Calu3 (cell line): ENCODE results near the gene THUMPD3. TPM values are rescaled to one million over a fixed set of nuclear protein-coding genes. Genes with fewer than 3 reads are reported as not detected.

Experiments used
- BruUV-seq: library from RNA; stranded (reverse); fragments of 400-500 nt; replicated peaks from 2 replicates; lab custom pipeline; 2021; lab: Mats Ljungman, UMichigan
- CTCF ChIA-PET: fragments of 300-600 bp; sonication (Branson Sonifier 250); formaldehyde crosslinking; loops from one replicate; lab custom pipeline; 2022; ENCODE audit warnings: antibody characterized with exemption; lab: Charles Lee
- DNase-seq: peaks from one replicate; pipeline ENCODE4 v3.0.0; 2022
- H3K27ac Mint-ChIP-seq: one replicate; pipeline ENCODE4 v1.8.0; 2022; ENCODE audit warnings: mixed read lengths; ENCODE audit not compliant: unreplicated experiment
- H3K27me3 Mint-ChIP-seq: one replicate; pipeline ENCODE4 v1.8.0; 2022; ENCODE audit warnings: mixed read lengths; ENCODE audit not compliant: unreplicated experiment
- H3K36me3 Mint-ChIP-seq: one replicate; pipeline ENCODE4 v1.8.0; 2022; ENCODE audit warnings: mild to moderate bottlenecking, moderate library complexity, mixed read lengths; ENCODE audit not compliant: insufficient read depth, unreplicated experiment
- H3K4me1 Mint-ChIP-seq: one replicate; pipeline ENCODE4 v1.8.0; 2022; ENCODE audit warnings: mild to moderate bottlenecking, low read depth, mixed read lengths; ENCODE audit not compliant: unreplicated experiment
- H3K4me3 Mint-ChIP-seq: one replicate; pipeline ENCODE4 v1.8.0; 2022; ENCODE audit warnings: mild to moderate bottlenecking, low read depth, moderate library complexity, mixed read lengths; ENCODE audit not compliant: unreplicated experiment
- H3K9me3 Mint-ChIP-seq: one replicate; pipeline ENCODE4 v1.8.0; 2022; ENCODE audit warnings: low read depth, mixed read lengths; ENCODE audit not compliant: unreplicated experiment
- CTCF ChIP-seq: fragments of 200-600 bp; IDR thresholded peaks from one replicate; pipeline ENCODE4 v1.8.0; 2022; ENCODE audit warnings: antibody characterized with exemption; ENCODE audit not compliant: unreplicated experiment
- intact Hi-C: fragments of 100-400 bp; cut with micrococcal nuclease; formaldehyde crosslinking; loops from one replicate; pipeline ENCODE4 v1.10.0; 2022; ENCODE audit not compliant: unreplicated experiment
- total RNA-seq: library from RNA; stranded (reverse); gene quantifications from 2 replicates; pipeline ENCODE4 v1.2.3, GENCODE V29; 2022

THUMPD3 gene
- total RNA-seq, 1 experiment from 2014 or later, result 57.7 TPM

- Mint-ChIP-seq H3K9me3 (no peaks in the 10 kb centered on the region), H3K27ac (no peak overlapping the region), H3K27me3 (no peaks in the 10 kb centered on the region), H3K4me1 (no peaks in the 10 kb centered on the region), H3K36me3 (peaks cover 72% of the 10 kb centered on the region), H3K4me3 (no peak overlapping the region)
- TF ChIP-seq CTCF, result no peak
- CTCF ChIA-PET, result no interaction called here
- no TSS peak for BruUV-seq
- intact Hi-C loops, result no loop called here
- no peak for DNase-seq
These were observed 16.5 kb downstream of the THUMPD3 start for GRCh38 chr3:9379327-9379726.

- peak overlapping the region; percentile 7 for H3K27ac Mint-ChIP-seq
These were observed 17.2 kb downstream of the THUMPD3 start for GRCh38 chr3:9380014-9380413.

GRCh38 chr3:9384141-9384828, 21.4 kb downstream of the THUMPD3 start:
- no peaks in the 10 kb centered on the region for H3K9me3 Mint-ChIP-seq
- no peak for TF ChIP-seq CTCF
- peaks cover 85% of the 10 kb centered on the region for H3K36me3 Mint-ChIP-seq
- H3K27me3 Mint-ChIP-seq, result no peaks in the 10 kb centered on the region
- no peaks in the 10 kb centered on the region for H3K4me1 Mint-ChIP-seq
- intact Hi-C loops, result no loop called here
- CTCF ChIA-PET, result interaction anchor here (0.6 kb wide), 1 partner anchor 68 kb away, joined by 3 read pairs; no protein-coding TSS in a partner anchor
- BruUV-seq, result no TSS peak
- H3K27ac Mint-ChIP-seq, result peak overlapping the region; percentile 85
- H3K4me3 Mint-ChIP-seq, result no peak overlapping the region
- DNase-seq, result no peak

More at GRCh38 chr3:9380014-9380413, 17.2 kb downstream of the THUMPD3 start:
- H3K27me3 Mint-ChIP-seq, result no peaks in the 10 kb centered on the region
- no TSS peak for BruUV-seq
- intact Hi-C loops, result no loop called here
- TF ChIP-seq CTCF, result no peak
- H3K4me1 Mint-ChIP-seq, result no peaks in the 10 kb centered on the region
- no peak for DNase-seq
- no peaks in the 10 kb centered on the region for H3K9me3 Mint-ChIP-seq
- CTCF ChIA-PET, result interaction anchor here (0.6 kb wide), 1 partner anchor 370 kb away, joined by 3 read pairs; the partner anchor contains the start of gene OGG1
- no peak overlapping the region for H3K4me3 Mint-ChIP-seq
- peaks cover 74% of the 10 kb centered on the region for H3K36me3 Mint-ChIP-seq

GRCh38 chr3:9385187-9386077, 22.6 kb downstream of the THUMPD3 start:
- Mint-ChIP-seq H3K4me1 (no peaks in the 10 kb centered on the region), H3K27ac (no peak overlapping the region), H3K36me3 (peaks cover 90% of the 10 kb centered on the region), H3K4me3 (no peak overlapping the region), H3K27me3 (no peaks in the 10 kb centered on the region), H3K9me3 (no peaks in the 10 kb centered on the region)
- TF ChIP-seq CTCF, result no peak
- DNase-seq, result no peak
- intact Hi-C loops, result loop anchor here (5.0 kb wide), 1 partner anchor 37 kb away; no protein-coding TSS in a partner anchor
- CTCF ChIA-PET, result no interaction called here
- no TSS peak for BruUV-seq
